Measurements from ENCODE around the gene ATF6.
A peak's percentile ranks its signal among the peaks of the same experiment; 100 is the strongest.
"Not testable (repeated sequence)": the region's sequence is repeated elsewhere in the genome, so short reads cannot be mapped to it uniquely, and the experiment has no call there.

Gene ATF6

DNA sequence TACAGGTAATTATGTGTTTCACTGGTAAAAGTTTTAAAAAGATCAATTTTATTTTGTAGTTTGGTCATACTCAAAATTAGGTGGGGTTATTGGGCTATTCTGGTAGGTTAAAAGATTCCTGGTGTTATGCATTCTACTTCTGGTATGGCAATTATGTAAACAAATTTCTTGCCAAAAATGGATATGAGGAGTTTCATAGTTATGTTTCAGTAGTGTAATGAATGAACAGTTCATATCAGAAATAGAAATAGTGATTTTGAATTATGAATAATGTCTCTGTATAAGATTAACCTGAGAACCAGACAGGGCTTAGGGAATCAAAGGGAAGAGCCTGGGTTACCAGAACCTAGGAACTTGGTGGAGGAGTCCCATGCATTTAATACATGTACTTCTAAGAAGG is 15.9 kb downstream of the ATF6 start:
- DNase-seq (ENCODE audit: low spot score), result no peak

DNA sequence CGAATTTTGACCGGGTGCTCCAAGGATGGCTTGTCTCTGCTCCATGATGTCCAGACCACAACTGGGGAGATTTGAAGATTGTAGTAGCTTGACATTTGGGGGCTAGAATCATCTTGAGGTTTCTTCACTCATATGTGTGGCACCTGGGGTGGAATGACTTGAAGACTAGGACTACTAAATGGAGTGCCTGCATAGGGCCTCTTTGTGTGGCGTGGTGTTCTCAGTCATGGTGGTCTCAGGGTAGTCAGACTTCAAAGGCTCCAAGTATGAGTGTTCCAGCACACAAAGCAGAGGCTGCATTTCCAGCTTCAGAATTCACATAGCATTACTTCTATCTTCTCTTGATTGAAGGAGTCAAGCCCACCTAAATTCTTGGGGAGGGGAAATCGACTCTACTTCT is 16.8 kb downstream of the ATF6 start:
- DNase-seq (ENCODE audit: low spot score), result no peak

DNA sequence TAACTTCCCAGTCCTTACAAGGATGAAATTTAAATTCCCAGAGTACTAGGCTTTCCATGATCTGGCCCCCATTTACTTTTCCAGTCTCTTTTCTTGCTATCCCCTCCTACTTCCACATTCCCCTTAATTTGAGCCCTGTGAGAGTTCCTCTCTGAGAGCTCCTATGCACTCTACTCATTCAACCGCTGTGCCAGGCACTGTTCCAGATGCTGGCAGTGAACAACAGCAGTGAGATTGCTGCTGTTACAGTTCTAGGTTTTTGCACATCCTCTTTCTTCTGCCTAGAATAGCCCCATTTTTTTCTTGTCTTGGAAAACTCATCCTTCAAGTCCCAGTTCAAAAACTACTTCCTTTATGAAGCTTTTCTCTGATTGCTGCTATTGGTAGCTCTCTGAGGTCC is 18.8 kb downstream of the ATF6 start:
- DNase-seq (ENCODE audit: low spot score), result no peak

DNA sequence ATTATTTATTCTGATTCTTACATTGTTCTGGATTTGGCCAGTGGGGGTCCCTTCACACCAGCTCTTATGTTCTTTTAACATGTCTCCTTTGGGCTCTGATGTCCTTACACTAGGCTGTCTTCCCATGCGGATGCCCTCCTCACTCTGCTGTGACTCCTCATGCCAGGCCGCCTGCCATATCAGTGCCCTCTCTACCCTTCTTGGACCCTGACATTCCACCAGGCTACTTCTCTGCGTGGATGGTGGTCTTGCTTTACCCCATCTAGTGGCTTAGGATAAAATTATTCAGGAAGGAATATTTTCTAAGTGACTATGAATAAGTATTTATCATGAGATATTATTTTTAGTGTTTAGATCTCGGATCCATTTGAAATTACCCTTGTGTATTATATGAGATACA is 21.2 kb downstream of the ATF6 start:
- DNase-seq (ENCODE audit: low spot score), result no peak

GRCh38 chr1:161790587-161791317 is 24.6 kb downstream of the ATF6 start:
- DNase-seq (ENCODE audit: low spot score), result no peak

GRCh38 chr1:161791904-161792655 is 26.0 kb downstream of the ATF6 start:
- no peak for DNase-seq (ENCODE audit: low spot score)

GRCh38 chr1:161792740-161793139 is 26.6 kb downstream of the ATF6 start:
- DNase-seq (ENCODE audit: low spot score), result peak; percentile 22

DNA sequence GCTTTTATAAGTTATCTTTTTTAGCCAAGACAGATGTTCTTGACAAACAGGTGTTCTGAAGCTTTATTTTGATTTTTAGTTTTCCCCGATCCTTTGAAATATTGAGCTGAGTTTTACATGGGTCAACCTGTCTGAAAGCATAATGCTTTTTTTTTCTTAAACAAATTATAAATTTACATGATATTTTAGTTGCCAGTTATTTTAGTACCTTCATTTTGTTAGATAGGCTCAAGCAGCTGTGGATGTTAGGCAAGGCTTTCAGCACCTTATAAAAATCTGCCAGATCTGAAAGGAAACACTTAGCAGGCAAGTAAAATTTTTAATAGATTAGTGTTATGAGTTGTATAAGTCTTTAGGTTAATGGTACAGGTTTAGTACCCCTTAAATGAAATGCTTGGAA is 33.7 kb downstream of the ATF6 start:
- no peak for DNase-seq (ENCODE audit: low spot score)

DNA sequence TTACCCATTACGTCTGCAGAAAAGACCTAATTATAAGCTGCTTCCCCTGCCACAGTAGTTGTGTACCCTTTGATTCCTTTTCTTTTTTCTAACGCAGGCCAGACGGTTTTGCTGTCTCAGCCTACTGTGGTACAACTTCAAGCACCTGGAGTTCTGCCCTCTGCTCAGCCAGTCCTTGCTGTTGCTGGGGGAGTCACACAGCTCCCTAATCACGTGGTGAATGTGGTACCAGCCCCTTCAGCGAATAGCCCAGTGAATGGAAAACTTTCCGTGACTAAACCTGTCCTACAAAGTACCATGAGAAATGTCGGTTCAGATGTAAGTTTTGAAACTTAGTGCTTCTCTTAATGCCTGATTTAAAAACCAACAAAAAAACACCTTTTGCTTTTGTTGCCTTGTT is 35.8 kb downstream of the ATF6 start:
- DNase-seq (ENCODE audit: low spot score), result no peak

GRCh38 chr1:161803181-161803580 is 37.1 kb downstream of the ATF6 start:
- no peak for DNase-seq (ENCODE audit: low spot score)

GRCh38 chr1:161805399-161806197 is 39.5 kb downstream of the ATF6 start:
- DNase-seq (ENCODE audit: low spot score), result no peak

DNA sequence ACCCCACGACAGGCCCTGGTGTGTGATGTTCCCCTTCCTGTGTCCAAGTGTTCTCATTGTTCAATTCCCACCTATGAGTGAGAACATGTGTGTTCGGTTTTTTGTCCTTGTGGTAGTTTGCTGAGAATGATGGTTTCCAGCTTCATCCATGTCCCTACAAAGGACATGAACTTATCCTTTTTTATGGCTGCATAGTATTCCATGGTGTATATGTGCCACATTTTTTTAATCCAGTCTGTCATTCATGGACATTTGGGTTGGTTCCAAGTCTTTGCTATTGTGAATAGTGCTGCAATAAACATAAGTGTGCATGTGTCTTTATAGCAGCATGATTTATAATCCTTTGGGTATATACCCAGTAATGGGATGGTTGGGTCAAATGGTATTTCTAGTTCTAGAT is 43.1 kb downstream of the ATF6 start:
- DNase-seq (ENCODE audit: low spot score), result not testable (repeated sequence)

DNA sequence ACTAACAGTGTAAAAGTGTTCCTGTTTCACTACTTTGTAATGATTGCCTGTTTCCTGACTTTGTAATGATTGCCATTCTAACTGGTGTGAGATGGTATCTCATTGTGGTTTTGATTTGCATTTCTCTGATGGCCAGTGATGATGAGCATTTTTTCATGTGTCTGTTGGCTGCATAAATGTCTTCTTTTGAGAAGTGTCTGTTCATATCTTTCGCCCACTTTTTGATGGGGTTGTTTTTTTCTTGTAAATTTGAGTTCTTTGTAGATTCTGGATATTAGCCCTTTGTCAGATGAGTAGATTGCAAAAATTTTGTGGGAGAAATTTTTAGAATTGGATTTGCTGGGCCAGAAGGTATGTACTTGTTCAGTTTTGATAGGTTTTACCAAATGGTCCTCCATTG is 43.5 kb downstream of the ATF6 start:
- not testable (repeated sequence) for DNase-seq (ENCODE audit: low spot score)

DNA sequence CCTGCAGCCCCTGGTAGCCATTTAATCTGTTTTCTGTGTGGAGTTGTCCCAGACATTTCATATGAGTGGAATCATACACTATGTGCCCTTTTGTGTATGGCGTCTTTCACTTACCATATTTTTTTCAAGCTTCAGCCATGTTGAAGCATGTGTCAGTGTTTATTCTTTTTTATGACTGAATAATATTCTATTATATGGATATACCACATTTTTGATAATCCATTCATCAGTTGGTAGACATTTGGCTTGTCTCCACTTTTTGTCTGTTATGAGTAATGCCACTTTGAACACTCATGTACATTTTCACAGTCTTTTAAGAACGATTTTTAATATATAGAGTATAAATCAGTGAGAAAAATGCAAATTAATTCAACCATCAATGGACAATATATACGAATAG is 44.7 kb downstream of the ATF6 start:
- DNase-seq (ENCODE audit: low spot score), result no peak

DNA sequence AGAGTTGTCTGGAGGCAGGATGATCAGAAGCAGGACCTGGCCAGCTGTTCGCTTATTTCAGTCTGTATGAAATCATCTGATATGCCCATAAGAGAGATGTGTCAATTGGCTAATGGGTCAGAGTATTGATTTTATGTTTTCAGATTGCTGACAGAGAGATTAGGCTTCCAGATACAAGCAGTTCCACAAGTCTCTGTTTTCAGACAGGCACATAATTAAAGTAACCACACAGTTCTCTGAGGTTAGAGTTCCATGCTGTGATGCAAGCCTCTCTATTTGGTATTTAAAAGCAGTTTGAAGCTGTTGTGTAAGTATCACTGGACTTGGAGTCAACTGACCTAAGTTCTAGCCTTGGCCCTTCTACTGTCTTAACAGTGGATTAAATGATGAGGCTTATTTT is 50.1 kb downstream of the ATF6 start:
- DNase-seq (ENCODE audit: low spot score), result no peak

GRCh38 chr1:161817176-161817730 is 51.1 kb downstream of the ATF6 start:
- no peak for DNase-seq (ENCODE audit: low spot score)

DNA sequence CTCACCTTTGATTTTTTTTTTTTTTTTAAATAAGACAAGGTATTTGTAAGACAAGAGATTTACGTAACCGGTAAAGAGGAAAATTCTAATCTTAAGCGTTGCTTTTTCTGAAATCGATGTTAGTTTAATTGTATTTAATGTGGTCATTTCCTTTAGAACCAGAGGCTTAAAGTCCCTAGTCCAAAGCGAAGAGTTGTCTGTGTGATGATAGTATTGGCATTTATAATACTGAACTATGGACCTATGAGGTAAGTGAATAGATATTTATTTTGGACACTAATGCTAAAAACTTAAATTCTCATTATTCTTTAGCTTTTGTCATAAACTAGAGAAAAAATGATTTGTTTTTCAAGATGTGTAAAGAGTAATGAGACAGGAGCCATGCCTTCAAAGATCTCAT is 54.8 kb downstream of the ATF6 start:
- DNase-seq (ENCODE audit: low spot score), result no peak

DNA sequence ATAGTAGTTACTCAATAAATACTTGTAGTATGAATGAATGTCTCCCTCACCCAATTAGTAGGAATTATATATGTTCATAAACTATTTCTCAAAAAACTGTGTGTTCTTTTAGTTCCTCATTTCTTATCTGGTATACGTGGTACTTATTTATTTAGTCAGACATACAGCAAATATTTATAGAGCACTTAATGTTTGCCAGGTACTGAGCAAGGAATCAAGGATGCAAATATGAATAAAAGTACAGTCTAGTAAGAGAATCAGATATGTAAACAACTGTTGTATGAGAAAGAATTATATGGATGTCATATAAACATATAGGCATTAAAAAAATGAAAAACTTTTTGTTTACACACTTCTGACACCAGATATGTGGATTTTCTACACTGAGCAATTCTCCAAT is 58.5 kb downstream of the ATF6 start:
- no peak for DNase-seq (ENCODE audit: low spot score)

DNA sequence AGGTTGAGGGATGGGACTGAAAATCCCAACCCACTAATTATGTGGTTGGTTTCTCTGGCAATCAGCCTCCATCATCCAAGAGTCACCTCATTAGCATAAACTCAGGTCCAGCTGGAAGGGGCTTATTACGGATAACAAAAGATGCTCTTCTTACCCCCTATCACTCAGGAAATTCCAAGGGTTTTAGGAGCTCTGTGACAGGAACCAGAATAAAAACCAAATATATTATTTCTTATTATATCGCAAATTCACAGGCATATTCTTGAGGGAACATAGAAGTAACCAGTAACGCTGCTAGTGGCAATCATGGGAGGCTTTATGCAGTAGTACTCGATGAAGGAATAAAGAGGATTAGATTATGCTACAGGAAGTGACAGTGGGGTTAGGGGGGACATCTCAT is 59.7 kb downstream of the ATF6 start:
- no peak for DNase-seq (ENCODE audit: low spot score)

DNA sequence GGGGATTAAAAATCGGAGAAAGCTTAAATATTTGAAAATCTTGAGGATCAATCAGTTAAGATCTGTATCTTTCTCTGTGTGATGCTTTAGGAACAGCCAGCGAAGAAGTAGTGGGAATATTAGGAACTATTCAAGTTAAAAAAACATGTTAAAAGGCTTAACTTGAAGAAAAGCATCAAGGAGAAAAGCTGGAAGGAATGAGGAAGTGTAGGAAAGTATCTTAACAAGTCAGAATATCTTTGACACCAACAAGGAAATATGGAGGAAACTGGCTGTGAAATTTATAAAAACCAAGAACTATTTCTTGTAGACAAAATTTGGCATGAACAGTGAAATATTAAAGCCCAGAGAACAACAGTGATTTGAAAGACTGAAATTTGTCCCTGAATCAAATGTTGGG is 60.4 kb downstream of the ATF6 start:
- no peak for DNase-seq (ENCODE audit: low spot score)

DNA sequence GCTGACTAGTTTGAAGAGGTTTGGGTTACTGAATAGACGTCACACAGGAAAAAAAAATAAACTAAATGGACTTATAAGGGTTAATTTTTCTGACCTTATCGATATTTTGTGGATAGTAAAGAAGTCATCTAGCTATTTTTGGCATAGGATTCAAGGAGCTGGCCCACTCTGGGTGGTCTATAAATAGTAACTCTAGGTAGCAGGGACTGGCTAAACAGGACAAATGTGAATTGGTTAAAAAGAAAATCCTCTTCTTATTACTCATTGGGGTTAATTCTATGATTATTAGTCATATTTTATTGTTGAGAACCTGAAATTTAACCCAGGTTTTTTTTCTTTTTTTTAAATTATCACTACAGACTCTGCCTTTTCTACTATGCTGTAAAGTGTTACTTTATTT is 61.7 kb downstream of the ATF6 start:
- DNase-seq (ENCODE audit: low spot score), result no peak

- not testable (repeated sequence) for DNase-seq (ENCODE audit: low spot score)
These were observed 66.3 kb downstream of the ATF6 start for GRCh38 chr1:161832299-161832907.
